Stimulated activated memory B cell treated with anti-CD40 and anti-IgM and Interleukin-4, amounts not matched to agents 10 μg/mL and 1 μg/mL and 100 μg/mL, for 72 hours (primary cell): ENCODE measurements around the gene PTPN4.

Experiments
- ATAC-seq: fragments of 150-1000 bp; cut with Tn5 transposase; 2 replicates; pipeline ENCODE4 v1.10.0; 2021
- H3K27ac Mint-ChIP-seq: one replicate; pipeline ENCODE4 v1.8.0; 2022; ENCODE audit warnings: mild to moderate bottlenecking, mixed read lengths
- H3K27me3 Mint-ChIP-seq: one replicate; pipeline ENCODE4 v1.8.0; 2022; ENCODE audit warnings: mixed read lengths
- H3K36me3 Mint-ChIP-seq: one replicate; pipeline ENCODE4 v1.8.0; 2022; ENCODE audit warnings: mixed read lengths
- H3K4me1 Mint-ChIP-seq: one replicate; pipeline ENCODE4 v1.8.0; 2022; ENCODE audit warnings: mixed read lengths
- H3K4me3 Mint-ChIP-seq: one replicate; pipeline ENCODE4 v1.8.0; 2022; ENCODE audit warnings: mild to moderate bottlenecking, moderate library complexity, mixed read lengths
- H3K9me3 Mint-ChIP-seq: one replicate; pipeline ENCODE4 v1.8.0; 2022; ENCODE audit warnings: mixed read lengths

Gene PTPN4

DNA sequence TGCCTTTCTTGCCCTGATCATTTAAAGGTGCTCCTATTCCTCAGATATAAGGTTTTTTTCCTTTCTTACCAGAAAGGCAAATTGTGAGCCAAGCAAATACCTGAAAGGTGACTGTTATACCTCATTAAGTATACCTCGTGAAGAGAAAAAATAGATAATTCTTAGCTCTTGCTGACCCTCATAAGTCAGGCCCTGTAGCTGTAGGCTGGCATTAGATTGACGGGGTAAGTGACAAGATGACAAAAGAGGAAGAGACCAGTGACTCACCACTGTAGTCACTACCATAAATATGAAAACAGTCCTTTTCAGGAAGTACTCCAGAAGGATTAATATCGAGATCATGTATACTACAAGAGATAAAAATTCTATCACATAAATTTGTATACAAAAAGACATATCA, 104.6 kb downstream of the PTPN4 start:
- no peaks in the 10 kb centered on the region for H3K9me3 Mint-ChIP-seq
- H3K27me3 Mint-ChIP-seq: no peaks in the 10 kb centered on the region
- peak; percentile 67 for ATAC-seq
- H3K4me3 Mint-ChIP-seq: no peak overlapping the region
- H3K4me1 Mint-ChIP-seq: peaks cover 46% of the 10 kb centered on the region
- H3K36me3 Mint-ChIP-seq: peaks cover 19% of the 10 kb centered on the region
- H3K27ac Mint-ChIP-seq: peak overlapping the region; percentile 42

GRCh38 chr2:119871725-119872124, 112.0 kb downstream of the PTPN4 start:
- no peak for ATAC-seq
- H3K27me3 Mint-ChIP-seq: no peaks in the 10 kb centered on the region
- H3K4me1 Mint-ChIP-seq: peaks cover 14% of the 10 kb centered on the region
- H3K27ac Mint-ChIP-seq: no peak overlapping the region
- peaks cover 15% of the 10 kb centered on the region for H3K36me3 Mint-ChIP-seq
- no peaks in the 10 kb centered on the region for H3K9me3 Mint-ChIP-seq
- H3K4me3 Mint-ChIP-seq: no peak overlapping the region

DNA sequence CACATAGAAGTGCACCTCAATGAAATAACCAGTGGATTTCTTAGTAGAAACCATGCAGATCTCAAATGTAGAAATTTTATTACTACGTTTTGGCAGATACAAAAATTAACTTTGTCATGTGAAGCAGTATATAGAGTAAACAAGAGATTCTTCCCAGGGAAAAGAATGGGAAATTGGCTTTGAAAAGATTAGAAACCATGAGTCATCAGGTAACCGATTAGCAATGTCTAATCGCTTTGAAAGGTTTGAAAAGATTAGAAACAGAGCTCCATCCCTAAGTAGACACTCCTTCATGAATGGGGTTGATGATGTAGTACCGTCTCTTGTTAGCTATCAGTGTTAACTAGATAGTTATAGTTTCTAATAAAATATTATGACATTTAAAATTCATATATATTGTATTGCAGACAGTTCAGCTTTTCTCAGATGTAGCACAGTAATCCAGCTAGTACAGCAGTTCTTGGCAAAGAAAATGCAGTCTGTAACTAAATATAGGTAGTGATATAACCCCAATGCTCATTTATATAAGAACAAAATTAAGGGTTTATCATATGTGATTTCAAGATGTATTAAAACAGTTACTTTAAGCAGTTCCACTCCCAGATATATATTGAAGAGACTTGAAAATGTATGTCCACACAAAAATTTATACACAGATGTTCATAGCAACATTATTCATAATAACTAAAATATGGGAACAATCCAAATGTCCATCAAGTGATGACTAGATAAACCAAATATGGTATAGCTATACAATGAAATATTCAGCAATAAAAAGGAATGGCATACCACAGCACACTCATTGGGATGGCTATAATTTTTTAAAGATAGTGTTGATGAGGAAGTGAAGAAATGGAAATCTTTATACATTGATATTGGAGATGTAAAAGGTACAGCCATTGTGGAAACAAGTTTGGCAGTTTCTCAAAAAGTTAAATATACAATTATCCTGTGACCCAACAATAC, 113.9 kb downstream of the PTPN4 start:
- H3K27ac Mint-ChIP-seq: no peak overlapping the region
- no peak overlapping the region for H3K4me3 Mint-ChIP-seq
- peaks cover 11% of the 10 kb centered on the region for H3K36me3 Mint-ChIP-seq
- no peak for ATAC-seq
- H3K9me3 Mint-ChIP-seq: no peaks in the 10 kb centered on the region
- no peaks in the 10 kb centered on the region for H3K4me1 Mint-ChIP-seq
- H3K27me3 Mint-ChIP-seq: no peaks in the 10 kb centered on the region

DNA sequence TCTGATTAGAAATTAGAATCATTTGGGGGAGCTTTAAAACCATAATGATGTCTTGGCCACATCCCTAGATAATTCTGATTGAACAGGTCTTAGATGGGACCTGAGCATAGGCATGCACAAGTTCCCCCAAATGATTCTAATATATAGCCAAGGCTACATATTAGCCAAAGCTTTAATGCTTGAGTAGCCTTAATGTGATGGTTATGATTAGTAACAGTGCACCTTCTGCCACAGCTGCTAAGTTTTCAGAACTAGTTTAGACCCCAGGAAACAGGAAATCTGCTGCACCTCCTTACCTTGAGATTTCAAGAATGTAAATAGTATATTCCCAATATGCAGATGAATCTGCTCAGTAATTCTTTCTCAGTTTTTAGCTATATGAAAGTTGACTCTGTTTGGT, 119.8 kb downstream of the PTPN4 start:
- Mint-ChIP-seq H3K9me3 (no peaks in the 10 kb centered on the region), H3K36me3 (no peaks in the 10 kb centered on the region), H3K4me3 (no peak overlapping the region), H3K4me1 (no peaks in the 10 kb centered on the region), H3K27me3 (no peaks in the 10 kb centered on the region), H3K27ac (no peak overlapping the region)
- no peak for ATAC-seq

- Mint-ChIP-seq H3K9me3 (peaks cover 10% of the 10 kb centered on the region), H3K36me3 (peaks cover 54% of the 10 kb centered on the region), H3K4me3 (no peak overlapping the region), H3K27me3 (no peaks in the 10 kb centered on the region), H3K4me1 (peaks cover 6% of the 10 kb centered on the region), H3K27ac (no peak overlapping the region)
- ATAC-seq: no peak
Observed at GRCh38 chr2:119888680-119889079, 129.0 kb downstream of the PTPN4 start.

- Mint-ChIP-seq H3K4me3 (no peak overlapping the region), H3K9me3 (peaks cover 5% of the 10 kb centered on the region), H3K27me3 (no peaks in the 10 kb centered on the region), H3K4me1 (no peaks in the 10 kb centered on the region), H3K36me3 (peaks cover 51% of the 10 kb centered on the region), H3K27ac (no peak overlapping the region)
- ATAC-seq: no peak
Observed at GRCh38 chr2:119897736-119898395, 138.1 kb downstream of the PTPN4 start.

DNA sequence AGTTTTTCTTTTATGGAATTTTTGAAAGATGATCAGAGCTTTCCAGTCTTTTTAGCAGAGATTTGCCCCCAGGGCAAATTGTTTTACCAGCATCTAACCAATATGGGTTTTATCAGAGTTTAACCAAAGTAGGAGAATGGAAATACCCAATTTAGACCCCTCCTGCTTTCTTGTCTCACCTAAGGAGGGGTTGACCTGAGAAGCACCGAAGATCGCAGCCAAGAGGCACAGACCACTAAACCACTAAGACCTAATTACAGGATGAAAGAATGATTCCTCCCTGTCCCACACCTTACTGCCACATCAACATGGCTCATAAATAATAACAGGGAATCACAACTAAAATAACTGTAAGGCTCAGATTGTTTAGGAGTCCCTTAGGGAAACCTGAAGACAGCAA, 141.3 kb downstream of the PTPN4 start:
- peaks cover 14% of the 10 kb centered on the region for H3K9me3 Mint-ChIP-seq
- H3K27ac Mint-ChIP-seq: no peak overlapping the region
- H3K27me3 Mint-ChIP-seq: no peaks in the 10 kb centered on the region
- ATAC-seq: no peak
- no peaks in the 10 kb centered on the region for H3K4me1 Mint-ChIP-seq
- H3K4me3 Mint-ChIP-seq: no peak overlapping the region
- H3K36me3 Mint-ChIP-seq: peaks cover 65% of the 10 kb centered on the region

DNA sequence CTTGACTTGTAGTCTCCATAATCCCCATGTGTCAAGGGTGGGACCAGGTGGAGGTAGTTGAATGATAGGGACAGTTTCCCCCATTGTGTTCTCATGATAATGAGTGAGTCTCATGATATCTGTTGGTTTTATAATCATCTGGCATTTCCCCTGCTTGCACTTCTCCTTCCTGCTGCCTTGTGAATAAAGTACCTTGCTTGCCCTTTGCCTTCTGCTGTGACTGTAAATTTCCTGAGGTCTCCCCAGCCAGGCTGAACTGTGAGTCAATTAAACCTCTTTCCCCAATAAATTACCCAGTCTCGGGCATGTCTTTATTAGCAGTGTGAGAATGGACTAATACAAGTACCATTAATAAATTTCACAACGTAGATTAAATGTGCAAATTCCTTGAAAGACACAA, 150.8 kb downstream of the PTPN4 start:
- no peak overlapping the region for H3K27ac Mint-ChIP-seq
- no peak for ATAC-seq
- peaks cover 57% of the 10 kb centered on the region for H3K36me3 Mint-ChIP-seq
- H3K9me3 Mint-ChIP-seq: peaks cover 4% of the 10 kb centered on the region
- no peaks in the 10 kb centered on the region for H3K4me1 Mint-ChIP-seq
- no peaks in the 10 kb centered on the region for H3K27me3 Mint-ChIP-seq
- H3K4me3 Mint-ChIP-seq: no peak overlapping the region

DNA sequence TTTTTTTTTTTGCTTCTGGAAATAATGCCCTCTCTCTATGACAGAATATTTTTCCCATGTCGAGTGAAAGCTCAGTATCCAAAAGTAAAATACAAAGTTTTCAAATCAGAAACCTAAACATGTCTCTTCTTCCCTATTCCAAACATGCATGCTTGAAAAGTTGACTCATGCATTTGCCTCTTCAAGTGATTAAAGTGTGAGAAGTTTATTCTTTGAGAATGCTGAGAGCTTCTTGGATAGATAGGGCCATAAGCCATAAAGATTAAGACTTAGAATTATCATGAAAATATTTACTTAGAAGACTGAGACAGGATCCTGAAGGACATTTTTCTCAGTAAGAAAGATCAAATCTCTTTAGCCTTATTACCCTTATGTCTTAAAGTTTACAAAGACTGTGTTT, 154.5 kb downstream of the PTPN4 start:
- H3K36me3 Mint-ChIP-seq: peaks cover 22% of the 10 kb centered on the region
- H3K27ac Mint-ChIP-seq: no peak overlapping the region
- no peaks in the 10 kb centered on the region for H3K27me3 Mint-ChIP-seq
- peaks cover 4% of the 10 kb centered on the region for H3K9me3 Mint-ChIP-seq
- H3K4me1 Mint-ChIP-seq: no peaks in the 10 kb centered on the region
- H3K4me3 Mint-ChIP-seq: no peak overlapping the region
- no peak for ATAC-seq

DNA sequence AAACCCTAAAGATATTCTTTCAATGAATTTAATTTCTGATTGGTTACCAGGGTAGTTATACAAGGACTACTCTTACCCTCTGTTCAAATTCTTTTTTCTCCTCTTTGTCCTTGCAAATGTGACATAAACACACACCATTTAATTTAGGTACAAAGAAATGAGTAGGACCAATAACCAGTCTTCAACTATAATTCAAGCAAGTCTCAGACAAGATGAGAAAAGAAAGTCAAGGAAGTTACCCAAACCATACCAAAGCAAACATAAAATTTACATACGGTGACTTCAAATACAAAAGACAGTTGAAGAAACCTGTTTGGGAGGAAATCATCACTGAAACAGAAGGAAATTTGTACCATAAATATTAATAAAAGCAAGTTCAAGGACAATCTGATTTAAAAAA, 162.1 kb downstream of the PTPN4 start:
- H3K27me3 Mint-ChIP-seq: no peaks in the 10 kb centered on the region
- H3K4me1 Mint-ChIP-seq: no peaks in the 10 kb centered on the region
- no peak overlapping the region for H3K27ac Mint-ChIP-seq
- H3K4me3 Mint-ChIP-seq: no peak overlapping the region
- no peaks in the 10 kb centered on the region for H3K36me3 Mint-ChIP-seq
- H3K9me3 Mint-ChIP-seq: no peaks in the 10 kb centered on the region
- ATAC-seq: no peak

- no peaks in the 10 kb centered on the region for H3K27me3 Mint-ChIP-seq
- H3K4me3 Mint-ChIP-seq: no peak overlapping the region
- no peaks in the 10 kb centered on the region for H3K4me1 Mint-ChIP-seq
- no peaks in the 10 kb centered on the region for H3K36me3 Mint-ChIP-seq
- no peak overlapping the region for H3K27ac Mint-ChIP-seq
- no peak for ATAC-seq
- H3K9me3 Mint-ChIP-seq: no peaks in the 10 kb centered on the region
Observed at GRCh38 chr2:119922699-119923098, 163.0 kb downstream of the PTPN4 start.

DNA sequence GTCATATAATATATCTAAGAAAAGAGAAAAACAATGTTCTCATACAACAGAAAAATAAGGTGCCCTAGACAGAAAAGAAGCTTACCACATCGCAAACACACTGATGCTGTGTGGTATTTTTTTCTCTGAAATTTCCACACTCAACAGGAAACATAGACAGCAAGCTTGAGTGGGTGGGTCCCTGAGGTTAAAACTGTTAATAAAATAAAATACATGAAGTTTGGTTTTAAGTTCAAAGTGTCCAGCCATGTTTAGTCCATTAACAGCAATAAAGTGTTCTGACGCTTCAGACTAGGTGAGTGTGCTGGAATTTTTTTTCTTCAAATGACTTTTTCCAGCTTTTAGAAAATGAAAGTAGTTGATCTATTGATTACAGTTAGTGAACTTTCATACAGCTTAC, 169.8 kb downstream of the PTPN4 start:
- no peaks in the 10 kb centered on the region for H3K9me3 Mint-ChIP-seq
- H3K4me1 Mint-ChIP-seq: no peaks in the 10 kb centered on the region
- peaks cover 16% of the 10 kb centered on the region for H3K36me3 Mint-ChIP-seq
- H3K27me3 Mint-ChIP-seq: no peaks in the 10 kb centered on the region
- no peak for ATAC-seq
- no peak overlapping the region for H3K27ac Mint-ChIP-seq
- no peak overlapping the region for H3K4me3 Mint-ChIP-seq

DNA sequence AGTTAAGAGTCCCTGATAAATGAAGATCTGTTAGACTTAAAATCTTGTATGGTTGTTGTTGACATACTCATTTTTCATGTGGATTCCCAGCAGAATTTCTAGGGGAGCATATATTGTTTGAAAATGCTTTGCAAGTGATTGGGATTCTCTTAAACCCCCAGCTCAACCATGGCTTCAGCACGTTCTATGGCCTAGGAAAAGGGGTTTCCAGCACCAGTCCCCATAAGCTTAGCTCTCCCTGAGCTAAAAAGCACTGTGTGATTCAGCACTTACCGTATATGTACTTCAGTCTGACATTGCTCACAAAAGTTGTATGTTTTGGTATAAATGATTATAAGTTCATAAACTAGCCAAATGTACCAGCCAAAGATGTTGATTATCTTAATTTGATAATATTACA, 173.1 kb downstream of the PTPN4 start:
- no peaks in the 10 kb centered on the region for H3K27me3 Mint-ChIP-seq
- no peaks in the 10 kb centered on the region for H3K9me3 Mint-ChIP-seq
- no peaks in the 10 kb centered on the region for H3K4me1 Mint-ChIP-seq
- no peak overlapping the region for H3K27ac Mint-ChIP-seq
- ATAC-seq: no peak
- H3K36me3 Mint-ChIP-seq: peaks cover 38% of the 10 kb centered on the region
- no peak overlapping the region for H3K4me3 Mint-ChIP-seq

- Mint-ChIP-seq H3K4me1 (no peaks in the 10 kb centered on the region), H3K9me3 (no peaks in the 10 kb centered on the region), H3K4me3 (no peak overlapping the region), H3K36me3 (peaks cover 38% of the 10 kb centered on the region), H3K27me3 (no peaks in the 10 kb centered on the region), H3K27ac (no peak overlapping the region)
- no peak for ATAC-seq
Observed at GRCh38 chr2:119934319-119934718, 174.6 kb downstream of the PTPN4 start.

- no peaks in the 10 kb centered on the region for H3K9me3 Mint-ChIP-seq
- H3K4me3 Mint-ChIP-seq: no peak overlapping the region
- no peaks in the 10 kb centered on the region for H3K27me3 Mint-ChIP-seq
- no peak overlapping the region for H3K27ac Mint-ChIP-seq
- peaks cover 14% of the 10 kb centered on the region for H3K4me1 Mint-ChIP-seq
- peaks cover 31% of the 10 kb centered on the region for H3K36me3 Mint-ChIP-seq
- ATAC-seq: no peak
Observed at GRCh38 chr2:119937680-119938079, 178.0 kb downstream of the PTPN4 start.

- Mint-ChIP-seq H3K4me3 (no peak overlapping the region), H3K36me3 (peaks cover 33% of the 10 kb centered on the region), H3K27me3 (no peaks in the 10 kb centered on the region), H3K27ac (no peak overlapping the region), H3K4me1 (peaks cover 14% of the 10 kb centered on the region), H3K9me3 (no peaks in the 10 kb centered on the region)
- no peak for ATAC-seq
Observed at GRCh38 chr2:119939915-119940314, 180.2 kb downstream of the PTPN4 start.
